ENCODE results near the gene C6orf141.

C6orf141 gene

DNA sequence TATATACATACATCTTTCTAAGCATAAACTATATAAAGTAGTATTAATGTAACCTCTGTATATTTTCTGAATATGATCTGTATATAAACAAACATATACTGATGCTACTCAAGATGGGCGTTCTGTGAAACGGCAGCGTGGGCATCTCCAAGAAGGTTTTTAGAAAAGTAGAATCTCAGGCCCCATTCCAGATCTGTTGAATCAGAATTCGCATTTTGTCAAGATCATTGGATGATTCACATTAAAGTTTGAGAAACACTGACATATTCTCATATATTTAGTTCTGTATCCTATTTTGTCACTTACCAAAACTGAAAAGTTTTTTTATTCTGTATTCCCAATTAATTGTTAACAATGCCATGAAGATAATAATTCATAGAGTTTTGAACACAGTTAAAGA lies 5.5 kb downstream of the C6orf141 start:
- in situ Hi-C loops (cut with HindIII; ENCODE audit: low pct_ligation_motif_present, low sequenced_read_pairs): no loop called here
- TF ChIP-seq, protein P1, sequence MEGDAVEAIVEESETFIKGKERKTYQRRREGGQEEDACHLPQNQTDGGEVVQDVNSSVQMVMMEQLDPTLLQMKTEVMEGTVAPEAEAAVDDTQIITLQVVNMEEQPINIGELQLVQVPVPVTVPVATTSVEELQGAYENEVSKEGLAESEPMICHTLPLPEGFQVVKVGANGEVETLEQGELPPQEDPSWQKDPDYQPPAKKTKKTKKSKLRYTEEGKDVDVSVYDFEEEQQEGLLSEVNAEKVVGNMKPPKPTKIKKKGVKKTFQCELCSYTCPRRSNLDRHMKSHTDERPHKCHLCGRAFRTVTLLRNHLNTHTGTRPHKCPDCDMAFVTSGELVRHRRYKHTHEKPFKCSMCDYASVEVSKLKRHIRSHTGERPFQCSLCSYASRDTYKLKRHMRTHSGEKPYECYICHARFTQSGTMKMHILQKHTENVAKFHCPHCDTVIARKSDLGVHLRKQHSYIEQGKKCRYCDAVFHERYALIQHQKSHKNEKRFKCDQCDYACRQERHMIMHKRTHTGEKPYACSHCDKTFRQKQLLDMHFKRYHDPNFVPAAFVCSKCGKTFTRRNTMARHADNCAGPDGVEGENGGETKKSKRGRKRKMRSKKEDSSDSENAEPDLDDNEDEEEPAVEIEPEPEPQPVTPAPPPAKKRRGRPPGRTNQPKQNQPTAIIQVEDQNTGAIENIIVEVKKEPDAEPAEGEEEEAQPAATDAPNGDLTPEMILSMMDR (IDR thresholded peaks at IDR 0.05; ENCODE audit: low read depth, low read length, missing control alignments): no peak

DNA sequence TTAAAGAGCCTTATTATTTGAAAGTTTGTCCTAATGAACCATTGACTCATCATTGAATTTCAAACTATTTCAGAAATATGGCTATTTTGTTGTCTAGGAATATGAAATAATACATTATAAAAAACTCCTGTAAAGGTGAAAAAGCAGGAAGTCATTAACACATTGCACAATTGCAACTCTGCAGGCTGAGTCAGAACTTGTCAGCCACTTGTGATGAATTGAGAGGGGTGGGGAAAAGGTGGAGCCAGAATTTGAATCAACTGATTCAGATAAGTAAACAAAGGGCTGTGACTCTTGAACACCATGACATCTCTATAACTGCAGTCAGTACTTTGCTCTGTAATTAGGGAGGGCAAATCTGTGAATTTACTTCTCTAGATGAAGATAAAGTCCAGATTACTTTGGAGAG lies 6.0 kb downstream of the C6orf141 start:
- DNase-seq: no peak
- Histone ChIP-seq H3K27ac (no peak overlapping the region), H3K27me3 (replicated peaks) (peaks cover 3% of the 10 kb centered on the region), H3K4me3 (ENCODE audit: low read depth, low read length) (no peak overlapping the region), H3K36me3 (replicated peaks) (no peaks in the 10 kb centered on the region)
- in situ Hi-C loops (cut with HindIII; ENCODE audit: low pct_ligation_motif_present, low sequenced_read_pairs): no loop called here
- TF ChIP-seq, protein P1 (IDR thresholded peaks at IDR 0.05; ENCODE audit: low read depth, low read length, missing control alignments): no peak

More for the DNA sequence above, 5.5 kb downstream of the C6orf141 start:
- H3K36me3 ChIP-seq (replicated peaks): no peaks in the 10 kb centered on the region
- H3K4me3 ChIP-seq (ENCODE audit: low read depth, low read length): no peak overlapping the region
- DNase-seq: no peak
- H3K27me3 ChIP-seq (replicated peaks): peaks cover 6% of the 10 kb centered on the region
- H3K27ac ChIP-seq: no peak overlapping the region

DNA sequence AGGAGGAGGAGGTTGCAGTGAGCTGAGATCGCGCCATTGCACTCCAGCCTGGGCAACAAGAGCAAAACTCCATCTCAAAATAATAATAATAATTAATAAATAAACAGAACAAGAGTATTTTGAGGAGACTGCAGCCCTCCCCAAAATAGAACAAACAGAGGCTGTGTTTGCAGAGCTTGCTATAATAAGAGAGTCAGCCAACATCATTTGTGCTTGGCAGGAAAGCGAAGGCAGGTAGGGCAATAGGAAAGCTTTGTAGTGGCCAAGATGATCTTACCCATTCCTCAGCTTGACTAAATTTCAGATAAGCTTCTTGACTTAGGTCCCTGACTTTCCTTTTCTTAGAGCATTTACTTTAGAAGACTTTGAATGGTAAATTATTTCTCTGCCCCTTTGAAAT lies 6.7 kb downstream of the C6orf141 start:
- Histone ChIP-seq H3K27me3 (replicated peaks) (peaks cover 3% of the 10 kb centered on the region), H3K4me3 (ENCODE audit: low read depth, low read length) (no peak overlapping the region), H3K36me3 (replicated peaks) (no peaks in the 10 kb centered on the region), H3K27ac (no peak overlapping the region)
- no peak for DNase-seq
- in situ Hi-C loops (cut with HindIII; ENCODE audit: low pct_ligation_motif_present, low sequenced_read_pairs): no loop called here
- TF ChIP-seq, protein P1 (IDR thresholded peaks at IDR 0.05; ENCODE audit: low read depth, low read length, missing control alignments): no peak

DNA sequence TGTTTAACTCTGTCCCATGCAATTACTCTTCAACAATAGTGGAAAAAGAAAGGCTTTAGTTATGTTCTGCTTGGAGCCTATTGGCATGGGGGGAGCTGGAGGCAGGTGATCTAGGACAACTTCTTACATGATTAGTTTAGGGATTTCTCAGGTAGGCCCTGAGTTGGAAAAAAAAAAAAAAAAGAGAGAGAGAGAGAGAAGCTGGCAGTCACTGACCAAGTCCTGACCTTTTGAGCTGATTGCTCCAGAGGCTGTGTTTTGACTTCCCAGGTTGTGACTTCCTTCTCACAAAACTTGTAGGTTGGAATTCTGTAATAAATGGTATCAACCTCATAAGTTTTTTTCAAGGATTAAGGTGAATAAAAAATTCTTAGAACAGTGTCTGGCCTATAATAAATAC lies 7.8 kb downstream of the C6orf141 start:
- Histone ChIP-seq H3K36me3 (replicated peaks) (no peaks in the 10 kb centered on the region), H3K4me3 (ENCODE audit: low read depth, low read length) (no peak overlapping the region), H3K27me3 (replicated peaks) (no peaks in the 10 kb centered on the region), H3K27ac (no peak overlapping the region)
- TF ChIP-seq, protein P1 (IDR thresholded peaks at IDR 0.05; ENCODE audit: low read depth, low read length, missing control alignments): no peak
- no peak for DNase-seq
- in situ Hi-C loops (cut with HindIII; ENCODE audit: low pct_ligation_motif_present, low sequenced_read_pairs): no loop called here

DNA sequence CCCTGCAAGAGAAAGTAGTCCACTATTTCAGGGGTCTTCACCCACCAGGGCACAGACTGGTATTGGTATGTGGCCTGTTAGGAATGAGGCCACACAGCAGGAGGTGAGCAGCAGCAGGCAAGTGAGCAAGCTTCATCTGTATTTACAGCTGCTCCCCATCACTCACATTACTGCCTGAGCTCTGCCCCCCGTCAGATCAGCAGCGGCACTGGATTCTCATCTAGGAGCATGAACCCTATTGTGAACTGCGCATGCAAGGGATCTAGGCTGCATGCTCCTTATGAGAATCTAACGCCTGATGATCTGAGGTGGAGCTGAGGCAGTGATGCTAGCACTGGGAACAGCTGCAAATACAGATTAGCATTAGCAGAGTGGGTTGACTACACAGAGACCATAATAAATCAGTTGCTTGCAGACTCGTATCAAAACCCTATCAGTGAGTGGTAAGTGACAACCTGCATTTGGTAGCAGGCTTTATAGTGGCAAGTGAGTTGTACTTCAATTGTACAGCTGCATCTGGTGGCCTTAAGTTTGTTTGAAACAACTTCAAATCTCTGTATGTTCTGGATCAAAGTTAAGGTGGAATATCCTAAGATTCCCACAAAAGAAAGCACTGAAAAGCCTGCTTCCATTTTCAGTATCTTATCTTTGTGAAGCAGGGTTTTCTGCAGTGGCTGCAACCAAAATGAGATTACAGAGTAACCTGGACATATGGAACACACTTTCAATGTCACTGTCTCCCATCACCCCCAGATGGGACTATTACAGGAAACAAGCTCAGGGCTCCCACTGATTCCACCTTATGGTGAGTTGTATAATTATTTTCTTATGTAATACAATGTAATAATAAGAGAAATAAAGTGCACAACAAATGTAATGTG lies 12.8 kb downstream of the C6orf141 start:
- no peaks in the 10 kb centered on the region for H3K27me3 ChIP-seq (replicated peaks)
- no peak overlapping the region for H3K4me3 ChIP-seq (ENCODE audit: low read depth, low read length)
- H3K27ac ChIP-seq: no peak overlapping the region
- no peak for DNase-seq
- no peaks in the 10 kb centered on the region for H3K36me3 ChIP-seq (replicated peaks)
- TF ChIP-seq, protein P1 (IDR thresholded peaks at IDR 0.05; ENCODE audit: low read depth, low read length, missing control alignments): no peak
- in situ Hi-C loops (cut with HindIII; ENCODE audit: low pct_ligation_motif_present, low sequenced_read_pairs): no loop called here
